SW 1271 (cell line): ENCODE results near the gene KRT37.
"Not testable (repeated sequence)": the region's sequence is repeated elsewhere in the genome, so short reads cannot be mapped to it uniquely, and the experiment has no call there.

Source experiments
- DNase-seq, 2 experiments: peaks; one replicate each; lab custom pipeline; 2025; lab: John Stamatoyannopoulos, UW

The KRT37 gene

DNA sequence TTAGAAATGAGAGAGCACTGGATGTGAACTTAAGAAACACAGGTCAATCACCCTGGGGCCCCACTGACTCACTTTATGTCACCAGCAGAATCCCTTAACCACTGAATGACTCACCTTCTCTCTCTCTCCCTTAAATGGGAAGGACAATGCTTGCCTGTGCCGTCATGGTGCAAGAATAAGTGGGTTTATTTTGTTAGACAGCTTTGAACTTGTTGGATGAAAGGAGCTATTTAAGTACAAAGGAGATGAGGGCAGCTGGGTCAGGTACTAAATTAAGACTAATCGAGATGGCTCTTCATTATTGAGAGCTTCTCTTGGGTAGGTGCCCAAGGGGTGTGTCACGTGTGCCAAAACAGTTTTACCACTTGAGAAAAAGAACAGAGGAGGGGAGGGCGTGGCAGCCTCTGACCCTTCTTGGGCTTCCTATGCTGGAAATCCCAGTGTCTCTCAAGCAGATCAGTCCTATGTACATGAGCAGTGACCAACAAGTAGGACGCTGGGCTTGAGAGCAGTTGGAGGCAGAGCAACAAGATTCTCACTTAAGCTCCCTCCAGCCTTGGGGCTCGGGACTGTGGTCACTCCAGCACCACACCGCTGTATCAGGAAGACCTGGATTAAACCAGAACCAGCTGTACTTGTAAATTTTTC is 20.2 kb downstream of the KRT37 start:
- DNase-seq: peak; percentile 39 to 84

GRCh38 chr17:41403404-41404023 is 20.9 kb downstream of the KRT37 start:
- DNase-seq: no peak

DNA sequence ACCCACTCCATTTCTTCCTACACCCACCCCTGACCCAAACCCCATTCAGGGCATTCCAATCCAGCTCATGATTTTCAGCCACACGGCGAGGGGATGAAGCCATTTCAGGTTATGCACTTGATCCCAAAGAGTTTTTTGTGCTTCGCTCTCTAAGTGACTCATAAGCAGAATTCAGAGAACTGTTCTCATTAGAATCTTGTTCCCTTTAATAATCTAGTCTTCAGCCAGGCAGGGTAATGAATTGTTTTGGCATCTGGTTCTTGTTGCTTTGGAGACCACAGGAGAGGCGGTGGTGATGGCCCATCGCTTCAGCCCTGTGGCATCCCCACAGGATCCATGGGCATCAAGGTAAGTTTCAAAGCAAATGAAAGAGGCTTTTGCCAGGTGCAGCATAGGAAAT is 22.2 kb downstream of the KRT37 start:
- DNase-seq: no peak

DNA sequence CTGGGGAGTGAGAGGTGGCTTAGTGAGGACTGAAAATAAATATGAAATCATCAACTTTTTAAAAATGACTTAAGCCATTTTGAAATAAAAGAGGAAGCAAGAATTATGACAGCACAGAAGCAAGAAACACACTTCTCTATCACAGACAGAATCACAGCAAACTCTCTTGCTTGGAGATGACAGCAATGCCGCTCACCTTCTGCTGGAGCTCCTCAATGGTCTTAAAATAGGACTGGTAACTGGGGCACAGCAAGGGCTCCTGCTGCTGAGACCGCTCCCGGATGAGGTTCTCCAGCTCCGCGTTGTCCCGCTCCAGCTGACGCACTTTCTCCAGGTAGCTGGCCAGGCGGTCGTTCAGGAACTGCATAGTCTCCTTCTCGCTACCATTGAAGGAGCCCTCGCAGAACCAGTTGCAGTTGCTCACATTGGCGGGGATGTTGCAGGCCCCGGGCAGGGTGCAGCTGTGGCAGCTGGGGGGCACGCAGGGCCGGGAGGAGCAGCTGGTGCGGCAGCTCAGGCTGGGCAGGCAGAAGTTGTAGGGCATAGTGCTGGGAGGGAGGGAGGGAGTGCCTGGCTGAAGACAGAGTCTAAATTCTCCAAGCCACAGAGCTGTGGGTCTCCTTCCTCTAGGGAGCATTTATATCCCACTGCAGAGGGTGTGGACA is 27.3 kb downstream of the KRT37 start, which contains the start of gene KRT31:
Gene KRT31 (minus strand): TSS at position 613 of the 665 bp plus-strand sequence. CDS start 69 bp downstream, at position 544.
- no peak for DNase-seq

DNA sequence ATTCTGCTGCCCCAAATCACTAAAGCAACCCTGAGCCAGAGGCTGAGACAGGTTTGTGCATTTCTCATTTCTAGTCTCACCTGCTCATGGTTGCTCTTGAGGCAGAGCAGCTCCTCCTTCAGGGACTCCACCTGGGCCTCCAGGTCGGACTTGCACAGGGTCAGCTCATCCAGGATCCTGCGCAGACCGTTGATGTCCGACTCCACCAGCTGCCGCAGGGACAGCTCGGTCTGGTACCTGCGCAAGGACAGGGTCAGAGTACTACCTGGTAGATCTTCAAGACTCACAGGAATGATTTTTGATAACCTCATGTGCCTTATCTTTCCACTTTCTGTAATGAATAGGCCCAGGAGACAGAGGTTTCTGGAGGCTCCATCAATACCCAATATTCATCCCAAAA is 28.0 kb downstream of the KRT37 start:
- no peak for DNase-seq

- no peak for DNase-seq
Measured at GRCh38 chr17:41395611-41396010, 28.8 kb downstream of the KRT37 start.

DNA sequence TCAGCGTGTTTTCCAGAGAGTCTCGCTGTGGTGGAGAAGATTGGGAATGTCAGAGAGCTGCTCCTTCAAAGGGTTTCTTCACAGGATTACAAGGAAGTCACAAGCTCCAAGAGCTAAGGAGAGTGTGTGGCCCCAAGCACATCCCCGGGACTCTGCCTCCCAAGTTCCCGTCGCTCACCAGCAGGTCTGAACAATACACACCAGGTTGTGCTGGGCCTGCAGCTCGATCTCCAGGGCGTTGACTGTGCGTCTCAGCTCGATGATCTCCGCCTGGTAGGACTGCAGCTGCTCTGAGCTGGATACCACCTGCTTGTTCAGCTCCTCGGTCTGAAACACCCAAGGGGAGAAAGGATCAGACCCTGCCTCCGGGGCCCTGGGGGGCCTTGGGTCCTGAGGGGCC is 29.3 kb downstream of the KRT37 start:
- DNase-seq: not testable (repeated sequence)

GRCh38 chr17:41394254-41394996 is 30.0 kb downstream of the KRT37 start:
- no peak for DNase-seq

GRCh38 chr17:41393826-41394225 is 30.6 kb downstream of the KRT37 start:
- no peak for DNase-seq

- DNase-seq: no peak
Measured at GRCh38 chr17:41393294-41393693, 31.1 kb downstream of the KRT37 start.

GRCh38 chr17:41392278-41392677 is 32.1 kb downstream of the KRT37 start:
- DNase-seq: no peak

- no peak for DNase-seq
Measured at GRCh38 chr17:41391535-41391934, 32.9 kb downstream of the KRT37 start.

GRCh38 chr17:41390411-41390938 is 33.9 kb downstream of the KRT37 start:
- DNase-seq: no peak

- DNase-seq: no peak
Measured at GRCh38 chr17:41387670-41388069, 36.7 kb downstream of the KRT37 start.

GRCh38 chr17:41386227-41386626 is 38.2 kb downstream of the KRT37 start:
- DNase-seq: no peak

DNA sequence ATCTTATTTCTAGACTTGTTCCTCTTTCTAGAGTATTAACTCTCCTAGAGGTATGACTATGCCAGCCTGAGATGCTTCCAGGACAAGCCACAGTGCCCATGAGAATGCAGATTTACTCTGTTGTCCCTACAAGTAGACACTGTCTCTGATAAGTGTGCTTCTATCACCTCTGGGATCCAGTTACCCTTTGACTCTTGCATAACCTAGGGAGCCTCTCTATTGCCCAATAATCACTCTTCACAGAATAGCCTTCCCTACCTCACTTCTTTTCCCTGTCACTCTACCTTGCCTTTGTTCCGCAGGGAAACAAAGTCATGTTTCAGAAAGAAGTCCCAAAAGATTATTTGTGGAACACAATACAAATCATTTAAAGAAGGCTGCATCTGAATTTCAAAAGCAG is 40.7 kb downstream of the KRT37 start:
- DNase-seq: no peak

GRCh38 chr17:41382394-41382793 is 42.0 kb downstream of the KRT37 start:
- DNase-seq: no peak

GRCh38 chr17:41381943-41382342 is 42.4 kb downstream of the KRT37 start, which contains the start of gene KRT34:
Gene KRT34 (minus strand): TSS chr17:41382306. CDS start chr17:41382246, 60 bp downstream.
- DNase-seq: not testable (repeated sequence)

DNA sequence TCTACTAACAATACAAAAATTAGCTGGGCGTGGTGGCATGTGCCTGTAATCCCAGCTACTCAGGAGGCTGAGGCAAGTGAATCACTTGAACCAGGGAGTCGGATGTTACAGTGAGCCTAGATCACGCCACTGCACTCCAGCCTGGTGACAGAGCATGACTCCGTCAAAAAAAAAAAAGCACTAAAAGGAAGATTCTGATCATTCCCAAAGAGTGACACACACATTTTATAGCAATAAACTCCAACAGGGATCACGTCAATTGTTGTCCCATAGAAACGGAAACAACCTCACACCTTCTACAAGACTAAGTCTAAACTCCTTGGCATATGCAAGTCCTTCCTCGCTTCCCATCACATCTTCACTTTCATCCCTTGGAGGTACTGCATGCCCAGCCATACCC is 44.3 kb downstream of the KRT37 start:
- peak; percentile 49 to 64 for DNase-seq

DNA sequence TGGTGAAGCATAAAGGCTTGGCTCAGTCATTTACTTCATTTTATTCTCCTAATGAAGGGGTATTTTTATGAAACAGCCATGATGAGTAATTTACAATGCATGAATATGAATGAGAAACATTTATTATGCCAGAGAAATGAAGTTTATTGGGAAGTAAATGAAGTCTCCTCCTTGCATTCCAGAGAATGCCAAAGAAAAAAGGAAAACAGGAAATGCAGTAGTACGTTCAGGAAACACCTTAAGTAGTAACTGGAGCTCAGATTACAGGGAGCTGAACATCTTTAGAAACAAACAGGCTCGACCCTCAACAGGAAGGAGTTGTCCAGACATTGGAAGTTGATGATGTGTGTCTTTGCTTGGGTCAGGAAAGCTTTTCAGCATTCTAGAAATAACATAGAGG is 46.8 kb downstream of the KRT37 start:
- no peak for DNase-seq
